HG02870 (cell line): ENCODE measurements around the gene DSP.

ENCODE experiments used
- ATAC-seq: cut with Tn5 transposase; IDR thresholded peaks from one replicate; pipeline ENCODE4 v1.9.1; 2021; ENCODE audit warnings: mild to moderate bottlenecking, moderate library complexity; ENCODE audit not compliant: unreplicated experiment

DSP gene

DNA sequence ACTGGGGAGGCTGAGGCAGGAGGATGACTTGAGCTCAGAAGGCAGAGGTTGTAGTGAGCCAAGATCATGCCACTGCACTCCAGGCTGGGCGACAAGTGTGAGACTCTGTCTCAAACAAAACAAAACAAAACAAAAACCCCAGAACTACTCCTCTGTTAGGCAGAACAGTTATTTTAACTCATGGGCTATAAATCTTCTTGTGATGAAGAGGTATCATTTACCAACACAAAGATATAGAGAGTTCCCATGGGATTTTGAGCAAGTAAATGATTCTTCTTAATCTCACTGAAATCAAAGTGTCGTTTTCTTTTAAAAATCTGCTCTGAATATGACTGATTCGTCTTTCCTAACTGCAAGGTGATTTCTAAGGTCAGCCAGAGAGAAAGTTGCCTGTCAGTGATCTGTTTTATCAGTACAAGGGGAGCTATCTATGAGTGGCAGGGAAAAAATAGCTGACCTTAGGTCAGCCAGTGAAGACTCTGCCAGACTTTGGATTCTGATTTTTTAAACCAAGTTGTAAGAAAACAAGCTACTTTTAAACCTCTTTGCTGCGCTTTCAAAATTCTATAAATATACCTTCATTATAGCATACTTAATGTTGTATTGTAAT lies 3.8 kb upstream of the DSP start:
- ATAC-seq, result no peak

- ATAC-seq, result no peak
These were observed 3.0 kb upstream of the DSP start for GRCh38 chr6:7538484-7538883.

GRCh38 chr6:7540595-7540994 lies 876 bp upstream of the DSP start:
- ATAC-seq, result no peak

DNA sequence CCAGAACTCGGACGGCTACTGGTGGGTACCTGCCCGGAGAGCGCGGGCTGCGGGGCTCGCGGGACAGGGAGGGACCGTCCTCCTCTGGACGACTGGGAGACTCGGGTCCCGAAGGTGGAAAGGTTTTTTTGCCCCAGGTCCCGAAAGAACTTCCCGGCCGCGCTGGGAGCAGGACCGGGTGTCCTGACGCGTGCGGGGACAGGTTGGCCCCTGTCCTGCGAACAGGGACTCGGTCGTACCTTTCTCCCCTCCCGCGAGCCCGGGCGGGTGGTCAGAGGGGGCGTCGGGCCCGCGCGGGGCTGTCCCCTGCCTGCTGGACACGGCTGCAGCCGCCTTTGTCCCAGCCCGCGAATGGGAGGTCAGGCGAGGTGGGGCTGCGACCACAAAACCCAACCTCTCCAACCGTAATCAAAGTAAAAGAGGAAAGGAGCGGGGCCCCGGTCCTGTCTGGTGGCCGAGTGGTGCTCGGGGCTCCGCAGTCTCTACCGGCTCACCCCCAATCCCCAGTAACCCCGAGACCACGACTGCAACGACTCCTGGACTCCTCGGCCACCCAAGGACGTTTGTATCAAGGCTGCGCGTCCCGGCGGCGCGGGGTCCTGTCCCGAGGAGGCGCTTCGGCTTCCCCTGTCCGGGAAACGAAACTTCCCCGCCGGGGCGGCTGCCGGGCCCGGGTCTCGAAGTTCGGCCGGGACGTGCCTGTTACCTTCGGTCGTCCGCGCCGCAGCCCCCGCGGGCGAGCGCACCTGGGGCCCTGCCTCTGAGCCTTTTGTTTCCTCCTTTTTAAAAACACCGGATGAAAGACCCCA lies 798 bp downstream of the DSP start:
- no peak for ATAC-seq

GRCh38 chr6:7542874-7543624 lies 1.6 kb downstream of the DSP start:
- no peak for ATAC-seq

GRCh38 chr6:7543789-7544424 lies 2.4 kb downstream of the DSP start:
- no peak for ATAC-seq

DNA sequence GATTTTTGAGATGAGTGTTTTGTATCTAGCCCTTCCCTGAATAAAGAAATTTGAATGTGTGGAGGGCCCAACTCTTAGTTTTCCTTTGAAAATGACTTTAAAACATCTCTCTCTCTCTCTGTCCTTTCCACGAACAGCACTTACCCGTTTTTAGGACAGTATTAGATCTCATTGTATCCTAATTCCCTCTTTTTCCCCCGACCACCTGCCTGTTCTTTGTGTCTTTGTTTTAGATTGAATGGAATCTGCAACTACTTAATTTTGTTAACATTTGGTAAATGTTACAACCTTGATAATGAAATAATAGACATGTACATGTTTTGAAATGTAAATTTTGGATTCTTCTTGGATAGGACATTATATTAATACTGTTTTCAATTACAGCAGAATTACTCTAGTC lies 3.1 kb downstream of the DSP start:
- ATAC-seq, result no peak

- ATAC-seq, result no peak
These were observed 4.0 kb downstream of the DSP start for GRCh38 chr6:7545316-7546019.

DNA sequence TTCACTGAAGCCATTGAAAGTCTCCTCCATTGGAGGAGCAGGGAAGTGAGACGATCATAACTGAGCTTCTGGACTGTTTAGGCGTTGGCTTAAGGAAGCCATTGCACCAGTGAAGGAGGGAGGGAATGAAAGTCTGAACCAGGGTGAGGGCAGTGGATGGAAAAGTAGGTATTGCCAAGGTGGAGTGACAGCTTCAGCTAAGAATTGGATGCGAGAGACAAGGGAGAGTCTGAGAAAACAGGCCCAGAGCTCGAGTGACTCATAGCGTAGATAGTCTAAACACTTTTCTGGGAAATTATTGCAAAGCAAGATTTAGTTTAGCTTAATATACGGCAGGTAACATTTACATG lies 4.5 kb downstream of the DSP start:
- no peak for ATAC-seq

- ATAC-seq, result no peak
These were observed 4.9 kb downstream of the DSP start for GRCh38 chr6:7546383-7546782.

DNA sequence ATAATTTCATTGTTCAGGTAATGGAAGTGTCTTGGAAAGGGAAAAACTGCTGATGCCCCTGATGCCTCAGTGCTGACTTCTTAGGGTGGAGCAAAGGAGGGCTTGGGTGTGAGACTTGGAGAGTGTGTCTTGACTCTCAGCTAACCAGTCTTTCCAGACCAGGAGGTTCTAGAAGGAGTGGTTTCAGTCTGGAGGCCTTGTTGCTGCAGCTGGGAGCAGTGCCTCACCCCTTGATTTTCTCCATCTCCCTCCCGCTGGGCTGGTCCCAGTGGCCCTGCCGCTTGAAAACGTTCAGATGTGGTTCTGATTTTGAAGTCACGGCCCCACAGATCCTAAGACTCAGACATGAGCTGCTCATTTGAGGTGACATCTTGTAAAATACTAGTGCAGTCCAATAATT lies 5.4 kb downstream of the DSP start:
- no peak for ATAC-seq

DNA sequence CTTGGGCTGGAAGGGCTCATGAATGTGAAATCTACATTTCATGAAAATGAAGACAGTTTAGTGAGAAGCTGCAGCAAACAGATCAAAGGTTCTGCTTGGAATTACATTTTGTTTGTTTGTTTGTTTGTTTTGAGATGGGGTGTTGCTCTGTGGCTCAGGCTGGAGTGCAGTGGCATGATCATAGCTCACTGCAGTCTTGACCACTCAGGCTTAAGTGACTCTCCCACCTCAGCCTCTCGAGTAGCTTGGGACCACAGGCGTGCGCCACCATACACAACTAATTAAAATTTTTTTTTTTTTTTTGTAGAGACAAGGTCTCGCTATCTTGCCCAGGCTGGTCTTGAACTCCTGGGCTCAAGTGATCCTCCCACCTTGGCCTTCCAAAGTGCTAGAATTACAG lies 5.8 kb downstream of the DSP start:
- ATAC-seq, result no peak

GRCh38 chr6:7550433-7550801 lies 8.9 kb downstream of the DSP start:
- ATAC-seq, result no peak

GRCh38 chr6:7554533-7555275 lies 13.2 kb downstream of the DSP start:
- ATAC-seq, result no peak

- ATAC-seq, result no peak
These were observed 14.2 kb downstream of the DSP start for GRCh38 chr6:7555671-7556070.

- ATAC-seq, result no peak
These were observed 15.1 kb downstream of the DSP start for GRCh38 chr6:7556394-7557106.

DNA sequence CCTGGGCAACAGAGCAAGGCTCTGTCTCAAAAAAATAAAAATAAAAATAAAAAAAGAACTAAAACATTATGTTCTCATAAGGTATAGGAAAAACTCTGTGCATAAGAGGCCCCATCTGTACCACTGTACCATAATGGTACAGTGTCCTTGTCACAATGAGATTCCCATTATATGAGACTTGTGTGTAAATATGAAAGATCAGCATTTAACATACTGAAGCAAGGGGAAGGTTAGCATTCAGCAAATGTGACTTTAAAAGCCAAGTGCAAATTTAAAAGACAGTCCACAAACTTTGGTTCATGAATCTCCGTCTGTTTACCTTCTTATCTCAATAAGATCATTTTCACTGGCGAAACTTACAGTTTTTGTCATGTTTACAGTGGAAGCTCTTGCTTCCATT lies 16.2 kb downstream of the DSP start:
- ATAC-seq, result no peak

GRCh38 chr6:7558781-7559180 lies 17.3 kb downstream of the DSP start:
- no peak for ATAC-seq

DNA sequence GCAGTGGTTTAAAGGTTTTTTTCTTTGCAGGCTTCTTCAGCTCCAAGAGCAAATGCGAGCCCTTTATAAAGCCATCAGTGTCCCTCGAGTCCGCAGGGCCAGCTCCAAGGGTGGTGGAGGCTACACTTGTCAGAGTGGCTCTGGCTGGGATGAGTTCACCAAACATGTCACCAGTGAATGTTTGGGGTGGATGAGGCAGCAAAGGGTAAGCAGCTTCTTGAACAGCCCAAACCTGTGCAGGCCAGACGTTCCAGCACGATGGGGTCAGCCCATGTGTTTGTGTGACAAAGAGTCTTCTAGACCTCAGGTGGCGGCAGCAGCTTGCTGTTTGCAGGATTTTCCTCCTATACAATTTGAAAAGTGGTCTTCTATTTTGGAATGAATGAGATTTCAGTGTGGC lies 17.7 kb downstream of the DSP start:
- ATAC-seq, result no peak
